HEK293T (cell line): ENCODE data around the gene R3HCC1L.

Experiments
- BHLHE40 ChIP-seq: fragments of 450-650 bp; IDR thresholded peaks from 2 replicates; pipeline ENCODE4 v1.6.1; 2016; ENCODE audit warnings: mild to moderate bottlenecking, moderate library complexity, borderline replicate concordance
- ELF4 ChIP-seq: fragments of 450-650 bp; IDR thresholded peaks from 2 replicates; pipeline ENCODE4 v1.6.1; 2017; ENCODE audit warnings: antibody characterized with exemption
- FOXA1 ChIP-seq: fragments of 450-650 bp; IDR thresholded peaks from 2 replicates; pipeline ENCODE4 v1.6.1; 2016; ENCODE audit warnings: mild to moderate bottlenecking
- FOXK2 ChIP-seq: fragments of 450-650 bp; IDR thresholded peaks from 2 replicates; pipeline ENCODE4 v1.6.1; 2016; ENCODE audit warnings: mild to moderate bottlenecking
- FOXM1 ChIP-seq: fragments of 450-650 bp; IDR thresholded peaks from 2 replicates; pipeline ENCODE4 v1.6.1; 2017; ENCODE audit warnings: mild to moderate bottlenecking, borderline replicate concordance
- LEF1 ChIP-seq: fragments of 450-650 bp; IDR thresholded peaks from 2 replicates; pipeline ENCODE4 v1.6.1; 2017; ENCODE audit warnings: mild to moderate bottlenecking, borderline replicate concordance
- NFRKB ChIP-seq: fragments of 450-650 bp; IDR thresholded peaks from 2 replicates; pipeline ENCODE4 v1.6.1; 2016; ENCODE audit warnings: mild to moderate bottlenecking, moderate library complexity
- SP1 ChIP-seq: fragments of 450-650 bp; IDR thresholded peaks from 2 replicates; pipeline ENCODE4 v1.6.1; 2017
- SUZ12 ChIP-seq: fragments of 450-650 bp; IDR thresholded peaks from 2 replicates; pipeline ENCODE4 v1.6.1; 2016; ENCODE audit warnings: mild to moderate bottlenecking
- ZNF384 ChIP-seq: fragments of 450-650 bp; IDR thresholded peaks from 2 replicates; pipeline ENCODE4 v1.6.1; 2016
- TF ChIP-seq, protein P1 (sequence below): fragments of 450-650 bp; IDR thresholded peaks from 2 replicates; pipeline ENCODE4 v1.6.1; 2016

DNA sequence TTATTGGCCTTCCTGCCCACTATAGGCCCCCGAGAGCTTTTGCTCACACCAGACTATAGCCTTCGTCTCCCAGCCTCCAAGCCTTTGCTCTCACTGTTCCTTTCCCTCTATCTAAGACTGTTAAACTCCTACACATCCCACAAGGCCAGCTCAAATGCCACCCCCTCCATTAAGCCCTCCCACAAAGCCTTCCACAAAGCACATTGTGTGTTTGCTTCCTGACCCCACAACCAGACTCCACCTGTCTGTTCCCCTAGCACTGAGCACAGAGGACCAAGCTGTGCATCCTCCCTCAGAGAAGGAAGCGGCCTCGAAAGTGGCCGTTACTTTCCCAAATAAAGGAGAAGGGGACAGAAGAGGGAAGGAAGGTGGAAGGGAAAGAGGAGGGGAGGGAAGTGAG, 132.2 kb downstream of the R3HCC1L start:
- TF ChIP-seq SP1: no peak
- TF ChIP-seq SUZ12: no peak
- no peak for TF ChIP-seq FOXA1
- TF ChIP-seq FOXM1: no peak
- TF ChIP-seq NFRKB: no peak
- no peak for TF ChIP-seq ELF4
- no peak for TF ChIP-seq ZNF384
- TF ChIP-seq, protein P1, sequence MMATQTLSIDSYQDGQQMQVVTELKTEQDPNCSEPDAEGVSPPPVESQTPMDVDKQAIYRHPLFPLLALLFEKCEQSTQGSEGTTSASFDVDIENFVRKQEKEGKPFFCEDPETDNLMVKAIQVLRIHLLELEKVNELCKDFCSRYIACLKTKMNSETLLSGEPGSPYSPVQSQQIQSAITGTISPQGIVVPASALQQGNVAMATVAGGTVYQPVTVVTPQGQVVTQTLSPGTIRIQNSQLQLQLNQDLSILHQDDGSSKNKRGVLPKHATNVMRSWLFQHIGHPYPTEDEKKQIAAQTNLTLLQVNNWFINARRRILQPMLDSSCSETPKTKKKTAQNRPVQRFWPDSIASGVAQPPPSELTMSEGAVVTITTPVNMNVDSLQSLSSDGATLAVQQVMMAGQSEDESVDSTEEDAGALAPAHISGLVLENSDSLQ: no peak
- no peak for TF ChIP-seq BHLHE40
- no peak for TF ChIP-seq FOXK2
- TF ChIP-seq LEF1: no peak
